ENCODE results near the gene UBAC2.
"Not testable (repeated sequence)": the region's sequence is repeated elsewhere in the genome, so short reads cannot be mapped to it uniquely, and the experiment has no call there.

The UBAC2 gene

GRCh38 chr13:99237981-99238662 is 37.5 kb downstream of the UBAC2 start:
- H3K4me3 Mint-ChIP-seq, result peak overlapping the region; percentile 68
- peak; percentile 70 for ATAC-seq
- peak overlapping the region; percentile 75 for H3K27ac Mint-ChIP-seq
- H3K9me3 Mint-ChIP-seq, result no peaks in the 10 kb centered on the region
- H3K4me1 Mint-ChIP-seq, result peaks cover 57% of the 10 kb centered on the region
- H3K36me3 Mint-ChIP-seq, result peaks cover 28% of the 10 kb centered on the region
- H3K27me3 Mint-ChIP-seq, result no peaks in the 10 kb centered on the region

- no peak for ATAC-seq
- H3K9me3 Mint-ChIP-seq, result peaks cover 4% of the 10 kb centered on the region
- no peak overlapping the region for H3K27ac Mint-ChIP-seq
- no peak overlapping the region for H3K4me3 Mint-ChIP-seq
- no peaks in the 10 kb centered on the region for H3K27me3 Mint-ChIP-seq
- peaks cover 22% of the 10 kb centered on the region for H3K4me1 Mint-ChIP-seq
- peaks cover 44% of the 10 kb centered on the region for H3K36me3 Mint-ChIP-seq
Observed at GRCh38 chr13:99246100-99246499, 45.4 kb downstream of the UBAC2 start.

- H3K27me3 Mint-ChIP-seq, H3K4me3 Mint-ChIP-seq, H3K9me3 Mint-ChIP-seq, ATAC-seq: not testable (repeated sequence)
- peaks cover 33% of the 10 kb centered on the region for H3K4me1 Mint-ChIP-seq
- H3K36me3 Mint-ChIP-seq, result peaks cover 57% of the 10 kb centered on the region
- H3K27ac Mint-ChIP-seq, result peak overlapping the region; percentile 30
Observed at GRCh38 chr13:99249178-99249577, 48.5 kb downstream of the UBAC2 start.

- H3K4me1 Mint-ChIP-seq, result peaks cover 34% of the 10 kb centered on the region
- peaks cover 59% of the 10 kb centered on the region for H3K36me3 Mint-ChIP-seq
- not testable (repeated sequence) for H3K4me3 Mint-ChIP-seq, H3K9me3 Mint-ChIP-seq, H3K27me3 Mint-ChIP-seq, H3K27ac Mint-ChIP-seq, ATAC-seq
Observed at GRCh38 chr13:99249606-99250005, 49.0 kb downstream of the UBAC2 start.

DNA sequence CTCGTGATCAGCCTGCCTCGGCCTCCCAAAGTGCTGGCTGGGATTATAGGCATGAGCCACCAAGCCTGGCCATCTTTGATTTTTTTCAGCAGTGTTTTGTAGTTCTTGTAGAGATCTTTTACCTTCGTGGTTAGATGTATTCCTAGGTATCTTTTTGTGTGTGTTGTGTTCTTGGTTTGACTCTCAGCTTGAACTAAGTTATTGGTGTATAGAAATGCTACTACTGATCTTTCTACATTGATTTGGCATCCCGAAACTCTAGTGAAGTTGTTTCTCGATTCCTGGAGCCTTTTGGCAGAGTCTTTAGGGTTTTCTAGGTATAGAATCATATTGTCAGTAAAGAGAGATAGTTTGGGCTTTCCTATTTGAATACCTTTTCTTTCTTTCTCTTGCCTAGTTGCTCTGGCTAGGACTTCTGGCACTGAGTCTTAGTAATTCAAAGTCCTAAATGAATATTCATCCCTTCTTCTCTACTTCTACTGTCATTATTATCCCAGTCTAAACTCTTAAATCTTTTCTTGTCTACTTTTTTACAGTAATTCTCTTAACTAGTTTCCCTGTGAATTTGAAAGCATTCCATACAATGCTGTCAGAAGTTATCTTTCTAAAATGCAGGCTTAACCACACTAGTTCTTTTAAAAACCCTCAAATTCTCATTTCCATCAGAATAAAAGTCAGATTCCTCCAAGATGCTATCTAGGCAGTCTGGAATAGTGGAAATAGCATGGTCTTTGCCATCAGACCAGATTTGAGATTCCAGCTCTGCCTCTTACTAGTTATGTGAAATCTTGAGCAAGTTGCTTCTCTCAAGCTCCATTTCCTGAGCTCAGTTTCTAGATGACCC is 50.5 kb downstream of the UBAC2 start:
- no peak overlapping the region for H3K4me3 Mint-ChIP-seq
- peaks cover 61% of the 10 kb centered on the region for H3K36me3 Mint-ChIP-seq
- H3K4me1 Mint-ChIP-seq, result peaks cover 46% of the 10 kb centered on the region

GRCh38 chr13:99251921-99252320 is 51.3 kb downstream of the UBAC2 start:
- H3K4me3 Mint-ChIP-seq, result no peak overlapping the region
- peaks cover 59% of the 10 kb centered on the region for H3K36me3 Mint-ChIP-seq
- H3K27me3 Mint-ChIP-seq, result no peaks in the 10 kb centered on the region
- ATAC-seq, result no peak
- peaks cover 51% of the 10 kb centered on the region for H3K4me1 Mint-ChIP-seq
- peaks cover 6% of the 10 kb centered on the region for H3K9me3 Mint-ChIP-seq
- H3K27ac Mint-ChIP-seq, result peak overlapping the region; percentile 62

More for the DNA sequence above, 50.5 kb downstream of the UBAC2 start:
- H3K27ac Mint-ChIP-seq, result peak overlapping the region; percentile 62
- H3K27me3 Mint-ChIP-seq, result no peaks in the 10 kb centered on the region
- peaks cover 6% of the 10 kb centered on the region for H3K9me3 Mint-ChIP-seq
- no peak for ATAC-seq

DNA sequence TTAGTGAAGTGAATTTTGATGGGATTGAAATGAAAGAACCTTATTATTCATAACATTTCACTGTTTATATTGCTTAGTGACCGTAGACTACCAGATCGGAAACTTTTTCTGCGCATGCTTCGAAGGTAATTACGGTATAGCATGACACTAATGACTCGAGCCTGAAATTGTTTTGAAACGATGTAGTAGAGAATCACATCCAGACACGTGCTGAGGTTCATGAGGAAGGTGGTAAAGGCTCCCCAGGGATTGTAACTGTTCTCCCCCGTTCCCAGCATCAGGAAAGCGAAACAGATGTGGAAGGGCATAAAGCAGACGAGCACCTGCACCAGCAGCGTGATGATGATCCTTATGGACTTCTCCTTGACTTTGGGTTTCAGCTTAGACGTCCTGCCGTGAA is 54.2 kb downstream of the UBAC2 start:
- Mint-ChIP-seq H3K4me3 (no peak overlapping the region), H3K9me3 (peaks cover 2% of the 10 kb centered on the region), H3K36me3 (peaks cover 40% of the 10 kb centered on the region), H3K27ac (peak overlapping the region; percentile 44), H3K27me3 (no peaks in the 10 kb centered on the region), H3K4me1 (peaks cover 58% of the 10 kb centered on the region)
- no peak for ATAC-seq

- Mint-ChIP-seq H3K36me3 (peaks cover 43% of the 10 kb centered on the region), H3K27ac (peak overlapping the region; percentile 44), H3K4me1 (peaks cover 60% of the 10 kb centered on the region), H3K4me3 (no peak overlapping the region), H3K27me3 (no peaks in the 10 kb centered on the region), H3K9me3 (peaks cover 2% of the 10 kb centered on the region)
- ATAC-seq, result no peak
Observed at GRCh38 chr13:99255271-99255670, 54.6 kb downstream of the UBAC2 start.

DNA sequence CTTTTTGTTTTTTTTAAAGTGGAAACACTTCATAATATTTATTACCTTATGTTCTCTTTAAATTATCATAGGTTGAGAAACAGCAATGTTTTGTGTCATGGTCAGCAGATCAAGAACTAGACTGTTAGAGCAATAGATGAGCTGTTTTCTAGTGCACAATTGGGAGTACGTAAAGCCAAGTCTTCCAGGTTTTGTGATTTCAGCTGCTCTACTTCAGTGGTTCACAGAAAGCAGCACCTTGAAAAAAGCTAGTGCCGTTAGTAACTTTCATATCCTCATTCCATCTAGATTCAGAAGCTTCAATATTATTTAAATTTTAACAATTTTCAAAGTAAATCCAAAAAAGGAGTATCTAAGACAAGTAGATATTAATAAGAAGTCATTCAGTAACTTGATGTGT is 55.6 kb downstream of the UBAC2 start:
- Mint-ChIP-seq H3K9me3 (peaks cover 2% of the 10 kb centered on the region), H3K27ac (peak overlapping the region; percentile 44), H3K27me3 (no peaks in the 10 kb centered on the region), H3K36me3 (peaks cover 38% of the 10 kb centered on the region), H3K4me3 (peak overlapping the region; percentile 71), H3K4me1 (peaks cover 62% of the 10 kb centered on the region)
- ATAC-seq, result peak; percentile 58

- peak; percentile 49 for ATAC-seq
- H3K27ac Mint-ChIP-seq, result peak overlapping the region; percentile 44
- H3K27me3 Mint-ChIP-seq, result no peaks in the 10 kb centered on the region
- peaks cover 62% of the 10 kb centered on the region for H3K4me1 Mint-ChIP-seq
- H3K36me3 Mint-ChIP-seq, result peaks cover 34% of the 10 kb centered on the region
- H3K9me3 Mint-ChIP-seq, result peaks cover 2% of the 10 kb centered on the region
- peak overlapping the region; percentile 71 for H3K4me3 Mint-ChIP-seq
Observed at GRCh38 chr13:99256709-99257108, 56.1 kb downstream of the UBAC2 start.

DNA sequence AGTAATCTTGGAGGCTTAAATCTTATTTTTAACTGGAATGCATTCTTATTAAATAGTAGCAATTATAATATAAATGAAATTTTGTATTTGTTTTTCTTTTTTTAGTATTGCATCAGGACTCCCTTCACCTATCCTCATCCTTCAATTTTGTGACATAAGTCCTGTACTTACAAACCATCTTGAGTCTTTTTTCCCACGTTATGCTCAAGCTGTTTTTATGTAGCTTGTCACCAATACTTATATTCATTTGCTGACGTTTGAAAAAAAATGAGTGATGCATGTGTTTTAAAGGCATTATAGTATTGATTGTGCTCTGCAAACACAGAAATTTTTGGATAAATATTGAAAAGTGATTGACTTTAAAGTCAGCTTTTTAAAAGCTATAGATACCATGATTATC is 56.6 kb downstream of the UBAC2 start:
- ATAC-seq, result no peak
- H3K27ac Mint-ChIP-seq, result peak overlapping the region; percentile 44
- peaks cover 2% of the 10 kb centered on the region for H3K9me3 Mint-ChIP-seq
- H3K36me3 Mint-ChIP-seq, result peaks cover 28% of the 10 kb centered on the region
- no peaks in the 10 kb centered on the region for H3K27me3 Mint-ChIP-seq
- H3K4me3 Mint-ChIP-seq, result peak overlapping the region; percentile 80
- peaks cover 63% of the 10 kb centered on the region for H3K4me1 Mint-ChIP-seq

DNA sequence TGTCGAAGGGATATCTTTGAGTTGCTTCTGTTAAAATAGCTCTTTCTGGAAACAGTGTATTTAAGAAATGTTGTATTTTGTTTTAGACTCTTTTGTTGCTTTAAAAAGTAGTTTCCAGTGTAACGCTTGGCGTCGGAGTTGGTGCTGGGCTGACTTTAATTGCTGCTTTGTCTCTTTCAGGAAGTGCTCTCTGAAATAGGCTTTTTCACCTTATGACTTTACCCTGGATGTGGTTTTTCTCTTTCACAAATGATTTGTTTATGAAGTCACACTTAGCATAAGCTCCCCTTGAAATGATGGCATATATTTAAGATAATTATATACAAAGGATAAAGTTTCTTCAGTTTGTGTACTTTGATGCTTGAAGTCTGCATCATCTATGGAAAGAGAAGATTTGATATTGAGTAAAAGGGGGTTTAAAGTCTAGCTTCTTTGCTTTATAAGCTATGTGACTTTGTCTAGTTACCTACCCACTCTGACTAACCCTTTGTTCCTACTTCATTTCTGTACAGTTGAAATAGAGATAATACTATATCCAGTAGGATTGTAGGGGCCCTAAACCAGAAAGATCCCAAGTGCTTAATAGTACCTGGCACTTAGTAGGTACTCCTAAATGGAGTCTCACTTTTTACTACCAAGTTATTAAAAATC is 57.7 kb downstream of the UBAC2 start, which contains the start of gene GPR18:
Gene GPR18 (minus strand): TSS at position 170 of the 651 bp plus-strand sequence. CDS start 2,507 bp downstream, outside the sequence.
- Mint-ChIP-seq H3K9me3 (peaks cover 2% of the 10 kb centered on the region), H3K27ac (peak within 1 kb of the TSS; percentile 79), H3K4me3 (peak within 1 kb of the TSS; percentile 87), H3K36me3 (peaks cover 30% of the 10 kb centered on the region), H3K27me3 (no peaks in the 10 kb centered on the region), H3K4me1 (peaks cover 69% of the 10 kb centered on the region)
- ATAC-seq, result peak; percentile 89

DNA sequence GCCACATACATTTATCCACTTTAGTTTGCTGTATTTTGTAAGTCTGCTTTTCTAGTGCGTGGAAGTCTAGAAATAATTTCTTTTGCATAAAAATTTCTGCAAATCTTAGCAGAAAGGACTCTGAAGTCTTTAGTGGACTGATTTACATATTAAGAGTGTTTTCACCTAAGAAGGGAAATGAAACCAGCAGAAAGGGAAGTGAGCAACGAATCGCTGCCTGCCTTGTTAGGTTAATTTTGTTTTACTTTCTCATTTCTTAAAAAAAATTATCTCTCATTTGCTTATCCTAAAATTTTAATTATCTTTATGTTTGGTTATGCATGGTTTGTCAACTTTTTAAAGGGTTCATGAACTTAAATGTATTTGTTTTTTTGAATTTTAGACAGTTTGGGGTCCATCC is 58.3 kb downstream of the UBAC2 start:
- peak overlapping the region; percentile 79 for H3K27ac Mint-ChIP-seq

GRCh38 chr13:99260216-99260615 is 59.6 kb downstream of the UBAC2 start:
- H3K4me3 Mint-ChIP-seq, result peak overlapping the region; percentile 39
- ATAC-seq, result no peak
- H3K27me3 Mint-ChIP-seq, result no peaks in the 10 kb centered on the region
- H3K4me1 Mint-ChIP-seq, result peaks cover 80% of the 10 kb centered on the region
- H3K9me3 Mint-ChIP-seq, result no peaks in the 10 kb centered on the region
- H3K36me3 Mint-ChIP-seq, result peaks cover 18% of the 10 kb centered on the region
- H3K27ac Mint-ChIP-seq, result peak overlapping the region; percentile 79

More for the DNA sequence above, 58.3 kb downstream of the UBAC2 start:
- Mint-ChIP-seq H3K4me1 (peaks cover 75% of the 10 kb centered on the region), H3K27me3 (no peaks in the 10 kb centered on the region), H3K4me3 (peak overlapping the region; percentile 57), H3K36me3 (peaks cover 28% of the 10 kb centered on the region), H3K9me3 (peaks cover 2% of the 10 kb centered on the region)
- peak; percentile 80 for ATAC-seq

DNA sequence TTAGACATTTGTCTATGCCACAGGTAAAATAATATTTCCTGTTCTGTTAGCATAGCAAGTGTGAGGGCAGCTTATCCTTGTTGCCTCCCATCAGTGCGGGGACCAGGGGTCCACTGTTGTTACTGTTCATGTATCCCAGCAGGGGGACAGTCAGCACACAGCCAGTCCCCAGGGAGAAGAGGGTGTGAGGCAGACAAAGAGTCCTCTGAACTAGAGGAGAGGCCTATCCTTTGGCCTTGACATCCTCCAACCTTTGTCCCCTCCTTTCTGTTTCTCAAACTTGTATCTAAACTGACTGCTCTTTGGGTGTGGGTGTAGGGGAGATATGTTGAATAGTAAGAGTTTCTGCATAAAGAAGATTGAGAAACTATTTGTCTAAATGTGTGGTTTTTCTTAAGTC is 60.4 kb downstream of the UBAC2 start:
- no peak overlapping the region for H3K4me3 Mint-ChIP-seq
- peaks cover 82% of the 10 kb centered on the region for H3K4me1 Mint-ChIP-seq
- H3K27me3 Mint-ChIP-seq, result no peaks in the 10 kb centered on the region
- ATAC-seq, result no peak
- H3K9me3 Mint-ChIP-seq, result no peaks in the 10 kb centered on the region
- peak overlapping the region; percentile 79 for H3K27ac Mint-ChIP-seq
- peaks cover 15% of the 10 kb centered on the region for H3K36me3 Mint-ChIP-seq
